AG09309 (cell line): ENCODE data around the gene IFNA2.

Experiments used
- DNase-seq: peaks from one replicate; pipeline ENCODE4 v3.0.0-alpha.2; 2010; ENCODE audit warnings: low read depth
- H3K4me3 ChIP-seq: 2 replicates; pipeline ENCODE4 v1.5.1; 2011; ENCODE audit warnings: mild to moderate bottlenecking, low read depth, low read length, moderate library complexity; ENCODE audit not compliant: control insufficient read depth
- CTCF ChIP-seq: IDR thresholded peaks from 2 replicates; pipeline ENCODE4 v1.5.1; 2011; ENCODE audit warnings: mild to moderate bottlenecking, low read depth, low read length, inconsistent platforms; ENCODE audit not compliant: insufficient read depth, control insufficient read depth; ENCODE audit errors: missing control alignments

The IFNA2 gene

GRCh38 chr9:21404146-21404545 lies 18.9 kb upstream of the IFNA2 start:
- no peak for TF ChIP-seq CTCF
- no peak overlapping the region for H3K4me3 ChIP-seq
- DNase-seq, result no peak

- TF ChIP-seq CTCF, result no peak
- no peak for DNase-seq
- peak overlapping the region; percentile 11 for H3K4me3 ChIP-seq
Observed at GRCh38 chr9:21402386-21403251, 17.4 kb upstream of the IFNA2 start.

- no peak for DNase-seq
- H3K4me3 ChIP-seq, result no peak overlapping the region
- TF ChIP-seq CTCF, result no peak
Observed at GRCh38 chr9:21399956-21400355, 14.8 kb upstream of the IFNA2 start.

GRCh38 chr9:21398955-21399489 lies 13.8 kb upstream of the IFNA2 start:
- DNase-seq, result no peak
- H3K4me3 ChIP-seq, result no peak overlapping the region
- no peak for TF ChIP-seq CTCF

GRCh38 chr9:21395778-21396717 lies 10.8 kb upstream of the IFNA2 start:
- no peak for DNase-seq
- TF ChIP-seq CTCF, result peak; percentile 87
- H3K4me3 ChIP-seq, result peak overlapping the region; percentile 63

GRCh38 chr9:21392270-21392669 lies 7.1 kb upstream of the IFNA2 start:
- no peak for DNase-seq
- peak; percentile 6 for TF ChIP-seq CTCF
- H3K4me3 ChIP-seq, result no peak overlapping the region
